ENCODE data around the gene IFT52.

GRCh38 chr20:43542674-43543073, 48.1 kb upstream of the IFT52 start:
- TF ChIP-seq ZC3H11A (IDR thresholded peaks at IDR 0.05) (no peak), JUNB (IDR thresholded peaks at IDR 0.05) (no peak), EP300 (IDR thresholded peaks at IDR 0.05) (no peak)

Data from A549 (cell line).